ENCODE measurements around the gene PCDH8.

The PCDH8 gene, protein sequence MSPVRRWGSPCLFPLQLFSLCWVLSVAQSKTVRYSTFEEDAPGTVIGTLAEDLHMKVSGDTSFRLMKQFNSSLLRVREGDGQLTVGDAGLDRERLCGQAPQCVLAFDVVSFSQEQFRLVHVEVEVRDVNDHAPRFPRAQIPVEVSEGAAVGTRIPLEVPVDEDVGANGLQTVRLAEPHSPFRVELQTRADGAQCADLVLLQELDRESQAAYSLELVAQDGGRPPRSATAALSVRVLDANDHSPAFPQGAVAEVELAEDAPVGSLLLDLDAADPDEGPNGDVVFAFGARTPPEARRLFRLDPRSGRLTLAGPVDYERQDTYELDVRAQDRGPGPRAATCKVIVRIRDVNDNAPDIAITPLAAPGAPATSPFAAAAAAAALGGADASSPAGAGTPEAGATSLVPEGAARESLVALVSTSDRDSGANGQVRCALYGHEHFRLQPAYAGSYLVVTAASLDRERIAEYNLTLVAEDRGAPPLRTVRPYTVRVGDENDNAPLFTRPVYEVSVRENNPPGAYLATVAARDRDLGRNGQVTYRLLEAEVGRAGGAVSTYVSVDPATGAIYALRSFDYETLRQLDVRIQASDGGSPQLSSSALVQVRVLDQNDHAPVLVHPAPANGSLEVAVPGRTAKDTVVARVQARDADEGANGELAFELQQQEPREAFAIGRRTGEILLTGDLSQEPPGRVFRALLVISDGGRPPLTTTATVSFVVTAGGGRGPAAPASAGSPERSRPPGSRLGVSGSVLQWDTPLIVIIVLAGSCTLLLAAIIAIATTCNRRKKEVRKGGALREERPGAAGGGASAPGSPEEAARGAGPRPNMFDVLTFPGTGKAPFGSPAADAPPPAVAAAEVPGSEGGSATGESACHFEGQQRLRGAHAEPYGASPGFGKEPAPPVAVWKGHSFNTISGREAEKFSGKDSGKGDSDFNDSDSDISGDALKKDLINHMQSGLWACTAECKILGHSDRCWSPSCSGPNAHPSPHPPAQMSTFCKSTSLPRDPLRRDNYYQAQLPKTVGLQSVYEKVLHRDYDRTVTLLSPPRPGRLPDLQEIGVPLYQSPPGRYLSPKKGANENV

DNA sequence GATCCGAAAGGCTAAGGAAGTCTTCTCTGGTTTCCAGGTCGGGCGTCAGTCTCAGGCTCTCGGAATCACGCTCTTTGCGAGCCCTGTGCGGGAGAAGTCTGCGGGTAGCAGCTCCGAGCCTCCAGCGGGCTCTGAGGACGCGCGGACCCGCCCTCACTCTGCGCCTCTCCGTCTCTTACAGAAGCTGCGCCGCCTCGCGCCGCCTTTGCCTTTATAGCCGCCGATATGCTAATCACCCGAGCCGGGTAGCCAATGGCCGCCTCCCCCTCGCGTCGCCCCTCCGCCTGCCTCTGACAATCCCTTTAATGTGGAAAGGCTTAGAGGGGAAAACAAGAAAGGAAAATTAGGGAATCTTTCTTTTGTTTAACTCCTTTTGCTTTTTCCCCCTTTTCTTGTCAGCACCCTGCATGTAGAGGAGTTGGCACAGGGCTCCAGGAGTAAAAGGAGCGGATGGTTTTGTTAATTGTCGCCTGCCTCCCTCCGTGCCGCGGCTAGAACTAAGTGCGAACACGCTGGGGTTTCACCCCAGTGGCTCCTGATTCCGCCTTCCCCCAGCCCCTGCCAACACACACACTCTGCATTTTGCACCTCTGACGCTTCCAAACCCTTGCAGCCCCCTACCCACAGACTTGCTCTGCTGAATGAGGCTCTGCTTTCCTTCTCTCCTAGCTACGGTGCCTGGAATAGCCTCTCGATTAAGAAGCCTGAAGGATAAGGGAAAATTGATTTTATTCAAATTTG, at the start of gene PCDH8:
Gene PCDH8 (minus strand): TSS at position 186 of the 741 bp plus-strand sequence. CDS start 204 bp downstream, outside the sequence.
- no peak for DNase-seq (ENCODE audit: low read depth)

DNA sequence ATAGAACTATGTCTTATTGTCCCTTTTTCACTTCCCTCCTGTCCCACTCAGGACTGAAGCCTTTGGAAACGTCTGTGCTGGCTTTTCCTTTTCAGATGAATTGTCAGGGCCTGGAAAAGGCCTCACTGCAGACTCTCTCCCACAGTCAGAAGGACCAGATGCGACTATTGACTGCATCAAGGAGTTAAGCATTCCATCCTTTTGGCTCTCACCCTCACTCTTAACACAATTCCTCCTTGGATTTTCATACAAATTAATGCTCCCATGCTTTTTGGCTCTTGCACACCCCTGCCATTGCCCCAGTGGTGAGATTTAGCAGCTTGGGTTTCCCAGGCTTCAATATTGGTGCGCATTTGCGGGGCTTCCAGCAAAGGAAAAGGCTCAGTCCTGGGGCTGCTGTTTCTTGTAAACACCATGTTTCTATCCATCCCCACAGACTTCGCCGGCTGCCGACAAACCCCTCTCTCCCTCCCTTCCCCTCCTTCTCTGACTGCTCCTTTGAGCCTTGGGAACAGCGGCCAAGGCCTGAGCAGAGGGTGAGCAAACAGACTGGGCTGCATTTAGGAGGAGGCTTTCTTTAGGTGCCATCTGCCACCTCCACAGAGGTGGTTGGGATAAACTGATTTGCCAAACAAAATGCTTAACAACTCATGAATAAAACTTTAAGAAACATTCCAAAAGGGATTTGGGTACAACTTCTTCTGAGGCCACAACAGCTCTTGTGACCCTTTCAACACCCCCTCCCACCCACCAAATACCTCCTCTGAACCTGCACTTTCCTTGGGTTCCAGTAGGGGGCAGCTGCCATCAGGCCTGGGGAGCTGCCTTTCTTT, 48.6 kb upstream of the PCDH8 start:
- DNase-seq (ENCODE audit: low read depth): no peak

DNA sequence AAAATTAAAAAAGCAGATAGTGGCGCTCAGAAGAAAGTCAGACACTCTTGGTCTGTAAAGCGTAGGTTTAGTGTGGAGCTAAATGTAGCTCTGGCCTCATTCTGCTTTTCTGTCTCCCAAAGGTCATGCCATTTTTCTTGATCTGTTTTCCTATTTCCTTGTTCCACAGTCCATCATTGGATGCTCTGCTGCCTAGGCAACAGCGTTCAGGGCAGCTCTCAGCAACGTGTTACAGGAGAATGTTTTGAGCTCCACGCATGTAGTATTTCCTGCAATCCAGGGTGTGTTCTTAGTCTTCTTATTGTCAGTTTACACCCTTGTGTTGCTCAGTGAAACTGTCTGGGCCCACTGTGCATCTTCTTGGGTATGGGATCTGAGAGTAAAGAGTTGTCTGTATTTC, 46.0 kb upstream of the PCDH8 start:
- DNase-seq (ENCODE audit: low read depth): no peak

DNA sequence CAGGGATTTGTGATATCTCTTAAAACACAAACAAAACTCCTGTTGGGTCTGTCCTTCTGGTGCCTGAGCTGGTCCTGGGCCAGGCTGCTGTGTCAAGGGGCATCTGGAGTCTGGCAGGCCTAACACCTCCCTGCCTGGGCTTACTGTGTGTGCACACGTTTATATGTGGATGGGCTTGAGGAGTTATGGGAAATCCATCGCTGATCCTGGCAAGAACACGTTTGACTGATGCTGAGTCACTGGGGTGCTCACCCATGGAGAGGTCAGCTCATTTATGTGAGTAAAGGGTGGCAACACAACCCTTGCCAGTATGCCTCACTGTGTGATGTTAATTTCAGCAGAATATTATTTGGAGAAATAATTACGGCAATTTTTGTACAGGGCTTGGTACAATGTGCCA, 44.5 kb upstream of the PCDH8 start:
- DNase-seq (ENCODE audit: low read depth): no peak

DNA sequence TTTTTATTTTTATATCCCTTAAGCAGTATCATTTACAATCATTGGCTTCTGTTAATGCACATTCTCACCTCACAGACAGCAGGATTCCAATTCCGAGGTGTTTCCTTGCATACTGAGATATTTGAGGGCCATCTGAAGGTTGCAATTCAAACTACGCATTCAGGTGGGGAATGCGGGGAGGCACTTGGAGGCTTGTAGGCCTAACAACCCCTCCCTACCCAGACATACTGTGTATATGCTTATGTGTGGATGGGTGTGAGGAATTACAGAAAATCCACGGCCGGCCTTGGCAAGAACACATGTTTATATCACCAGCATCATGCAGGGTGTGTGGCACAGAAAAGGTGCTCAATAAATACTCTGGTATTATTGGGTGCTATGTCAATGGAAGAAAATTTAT, 43.3 kb upstream of the PCDH8 start:
- no peak for DNase-seq (ENCODE audit: low read depth)

DNA sequence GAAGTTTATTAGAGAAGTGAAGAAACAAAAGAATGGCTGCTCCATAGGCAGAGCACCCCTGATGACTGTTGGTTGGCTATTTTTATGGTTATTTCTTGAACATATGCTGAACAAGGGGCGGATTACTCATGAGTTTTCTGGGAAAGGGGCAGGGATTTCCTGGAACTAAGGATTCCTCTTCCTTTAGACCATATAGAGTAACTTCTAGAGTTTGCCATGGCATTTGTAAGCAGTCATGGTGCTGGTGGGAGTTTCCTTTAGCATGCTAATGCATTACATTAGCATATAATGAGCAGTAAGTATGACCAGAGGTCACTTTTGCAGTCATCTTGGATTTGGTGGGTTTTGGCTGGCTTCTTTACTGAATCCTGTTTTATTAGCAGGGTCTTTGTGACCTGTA, 38.7 kb upstream of the PCDH8 start:
- DNase-seq (ENCODE audit: low read depth): no peak

DNA sequence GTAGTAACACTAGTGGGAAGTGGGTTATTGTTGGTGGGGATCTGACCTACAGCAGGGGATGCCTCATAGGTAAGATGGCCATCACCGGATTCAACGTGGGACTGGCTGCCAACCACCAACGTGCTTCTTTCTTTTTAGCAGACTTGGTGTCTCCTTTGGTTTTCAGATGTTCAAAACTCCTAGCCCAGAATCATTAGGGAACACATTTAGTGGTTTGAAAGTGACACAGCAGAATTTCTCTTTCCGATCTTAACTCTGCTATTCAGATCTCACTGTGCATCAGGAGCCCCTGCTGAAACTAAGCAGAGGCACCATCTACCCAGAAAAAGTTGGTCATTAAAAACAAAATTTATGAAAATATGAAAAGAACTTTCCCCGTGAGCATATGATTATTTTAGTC, 36.7 kb upstream of the PCDH8 start:
- DNase-seq (ENCODE audit: low read depth): no peak

DNA sequence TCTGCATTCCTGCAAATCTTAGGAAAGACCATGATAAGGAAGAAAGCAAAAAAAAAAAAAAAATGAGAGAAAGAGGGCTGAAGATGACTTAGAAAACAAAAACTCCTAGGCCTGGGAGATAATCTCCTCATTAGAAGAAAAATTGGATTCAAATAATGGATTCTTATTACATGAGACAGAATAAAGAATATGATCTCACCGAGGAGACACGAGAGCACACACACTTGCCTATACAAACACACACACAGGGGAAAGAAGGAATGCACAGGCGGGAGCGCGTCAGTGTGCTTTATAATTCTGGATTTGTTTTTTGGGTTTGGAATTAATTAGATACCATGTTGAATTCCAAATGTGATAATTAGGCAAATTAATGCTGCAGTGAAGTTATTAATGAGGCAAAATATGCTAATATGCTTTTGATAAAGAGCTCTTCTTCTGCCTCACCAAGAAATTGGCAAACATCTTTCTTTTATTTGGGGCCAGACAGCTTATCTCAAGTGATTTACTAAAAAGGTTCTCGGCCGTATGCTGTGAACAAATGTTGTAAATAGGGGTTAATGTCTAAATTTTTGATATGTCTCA, 36.1 kb upstream of the PCDH8 start:
- no peak for DNase-seq (ENCODE audit: low read depth)

DNA sequence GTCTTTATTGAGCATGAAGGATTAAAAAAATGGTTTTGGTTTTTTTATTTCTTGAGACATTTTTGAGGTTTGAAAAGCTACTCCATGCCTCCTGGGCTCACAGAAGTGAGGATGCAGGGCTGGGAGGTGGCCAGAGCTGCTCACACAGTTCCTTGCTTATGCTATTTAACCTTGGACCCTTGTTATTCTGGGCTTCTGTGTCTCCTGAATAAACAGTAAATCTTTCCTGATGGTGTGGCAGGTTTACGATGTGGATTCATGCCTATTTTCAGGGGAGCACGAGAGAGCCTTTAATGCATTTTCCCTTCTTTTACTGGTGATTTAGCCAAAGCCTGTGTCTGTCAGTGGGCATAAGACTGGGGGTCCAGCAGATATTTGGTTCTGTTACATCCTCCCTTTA, 34.3 kb upstream of the PCDH8 start:
- DNase-seq (ENCODE audit: low read depth): no peak

DNA sequence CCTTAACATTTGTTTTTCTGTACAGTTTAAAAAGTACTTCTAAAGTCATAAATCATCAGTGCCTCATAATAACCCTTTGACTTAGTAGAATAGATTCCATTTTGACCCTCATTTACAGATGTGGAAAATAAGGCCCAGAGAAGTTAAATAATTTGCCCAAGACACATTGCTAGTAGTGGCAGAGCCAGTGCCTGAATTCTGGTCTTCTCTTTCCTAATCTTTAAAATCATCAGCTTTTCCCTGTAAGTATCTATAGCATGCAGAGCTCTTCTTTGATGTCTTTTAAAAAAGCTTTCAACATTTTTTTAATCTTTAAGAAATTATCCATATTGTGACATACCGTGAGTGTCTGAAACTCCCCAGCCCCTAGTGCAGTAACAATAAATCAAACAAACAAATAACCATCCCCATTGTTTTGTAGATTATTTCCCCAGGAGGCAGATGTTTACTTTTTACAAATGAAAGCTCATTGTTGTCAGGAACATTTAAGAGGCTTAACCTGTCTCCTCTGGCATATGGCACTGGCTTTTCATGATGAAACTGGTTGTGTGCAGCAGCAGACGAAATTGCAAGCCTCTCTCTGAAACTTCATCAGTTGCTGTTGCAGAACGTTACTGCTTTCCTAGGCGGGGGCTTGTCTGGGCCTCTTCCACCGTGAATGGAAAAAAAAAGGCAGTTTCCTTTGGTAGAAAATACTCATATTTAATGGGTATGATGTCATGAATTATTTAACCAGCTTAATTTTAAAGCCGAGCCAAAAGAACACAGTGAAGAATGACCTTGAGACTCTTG, 31.7 kb upstream of the PCDH8 start:
- DNase-seq (ENCODE audit: low read depth): no peak

DNA sequence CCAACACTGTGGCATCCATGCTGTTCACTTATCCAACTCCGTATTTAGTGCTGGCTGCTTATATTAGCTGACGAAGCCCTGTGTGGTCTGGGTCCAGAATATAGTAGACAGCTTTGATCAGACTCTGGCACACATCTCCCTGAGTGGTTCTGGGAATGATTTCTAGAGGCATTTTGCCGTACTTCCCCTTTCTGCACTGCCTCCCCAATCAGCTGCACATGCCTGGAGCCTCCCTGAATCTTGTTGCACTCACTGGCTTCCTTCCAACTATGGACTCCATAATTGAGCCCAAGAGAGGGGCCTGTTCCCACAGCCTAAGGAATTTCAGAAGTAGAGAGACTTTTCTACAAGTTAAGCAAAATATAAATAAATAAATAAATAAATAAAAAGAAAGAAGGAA, 30.4 kb upstream of the PCDH8 start:
- no peak for DNase-seq (ENCODE audit: low read depth)

DNA sequence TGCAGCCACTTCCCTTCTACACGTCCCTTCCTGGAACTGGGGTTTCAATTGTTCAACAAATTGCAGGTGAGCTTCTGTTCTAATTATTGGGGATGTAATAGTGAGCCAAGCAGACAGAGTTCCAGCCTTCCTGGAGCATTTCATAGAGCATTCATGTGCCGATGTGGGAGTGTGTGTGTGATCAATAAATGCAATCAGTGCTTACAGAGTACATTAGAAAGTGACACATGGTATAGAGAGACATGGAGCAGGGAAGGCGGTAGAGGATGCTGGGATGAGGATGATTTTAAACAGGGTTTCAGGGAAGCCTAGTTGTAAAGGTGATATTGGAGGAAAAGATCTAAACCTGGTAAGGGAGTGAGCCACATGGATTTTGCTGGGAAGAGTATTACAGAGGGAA, 21.7 kb upstream of the PCDH8 start:
- no peak for DNase-seq (ENCODE audit: low read depth)

DNA sequence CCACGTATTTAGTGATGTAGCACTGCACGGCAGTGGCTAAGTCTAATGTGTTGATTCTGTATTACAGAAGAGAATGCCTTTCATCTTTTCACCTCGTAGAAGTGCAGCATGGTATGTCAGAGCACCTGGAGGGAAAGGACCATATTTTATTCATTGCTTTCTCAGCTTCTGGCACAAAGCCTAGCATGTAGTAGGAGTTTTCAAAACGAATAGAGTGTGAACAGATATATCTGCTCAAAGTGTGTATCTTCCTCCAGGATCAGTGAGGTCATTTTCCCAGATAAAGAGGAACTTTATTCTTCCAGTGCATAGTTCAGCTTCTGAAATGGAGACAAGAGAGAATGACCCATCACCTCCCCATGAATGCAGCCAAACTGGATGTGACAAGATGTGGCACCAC, 21.2 kb upstream of the PCDH8 start:
- DNase-seq (ENCODE audit: low read depth): no peak

DNA sequence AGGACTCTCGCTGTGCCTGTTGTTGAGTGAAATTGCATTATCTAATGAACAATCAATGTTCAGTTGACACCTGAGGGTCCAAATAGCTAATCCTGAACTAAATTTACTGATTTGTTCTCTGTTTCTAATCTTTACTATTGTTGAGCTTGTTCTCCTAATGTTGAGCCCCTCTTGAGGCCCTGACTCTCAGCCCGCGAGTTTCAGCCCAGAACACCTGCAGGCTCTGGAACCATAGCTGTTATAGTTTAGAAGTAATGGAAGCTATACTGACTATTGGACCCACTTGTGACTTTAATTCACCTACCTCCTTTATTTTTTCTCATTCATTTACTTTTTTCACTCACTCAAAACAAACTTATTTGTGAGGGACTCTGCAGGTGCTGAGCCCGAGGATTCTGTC, 20.6 kb upstream of the PCDH8 start:
- DNase-seq (ENCODE audit: low read depth): no peak

DNA sequence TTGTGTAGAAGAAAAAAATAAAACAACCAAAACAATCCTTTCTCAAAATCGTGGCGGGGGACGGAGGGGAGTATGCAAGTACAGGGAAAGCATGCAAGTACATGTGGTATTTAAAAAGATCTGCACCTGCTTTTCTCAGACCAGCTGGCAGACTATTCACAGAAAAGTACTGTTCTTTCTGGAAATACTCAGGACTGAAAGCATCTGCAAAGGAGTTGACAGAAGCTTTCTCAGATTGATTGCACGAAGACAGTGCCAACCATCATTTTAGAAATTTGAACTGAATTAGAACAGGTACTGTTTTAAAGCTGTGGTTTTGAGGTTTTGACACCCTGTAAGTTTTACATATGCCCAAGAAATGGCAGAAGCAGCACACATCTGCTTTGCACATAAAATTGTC, 19.8 kb upstream of the PCDH8 start:
- no peak for DNase-seq (ENCODE audit: low read depth)

DNA sequence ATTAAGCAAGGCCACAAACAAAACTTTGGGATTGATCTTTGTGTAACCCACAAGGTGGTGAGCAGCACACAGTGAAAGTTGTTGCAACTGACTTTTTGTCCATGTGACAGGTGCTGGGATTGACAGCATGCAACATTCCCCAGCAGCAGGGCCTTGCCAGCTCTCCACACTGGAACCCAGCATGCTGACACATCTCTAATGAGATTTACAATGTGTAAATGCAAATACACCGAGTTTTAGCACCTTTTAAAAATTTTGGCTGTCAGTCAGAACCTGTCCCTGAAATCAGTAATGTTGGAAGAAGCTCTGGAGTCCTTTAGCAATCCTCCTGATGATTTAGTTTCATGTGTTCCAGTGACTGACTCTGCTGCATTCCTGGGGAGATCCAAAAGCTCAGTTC, 16.5 kb upstream of the PCDH8 start:
- DNase-seq (ENCODE audit: low read depth): no peak

DNA sequence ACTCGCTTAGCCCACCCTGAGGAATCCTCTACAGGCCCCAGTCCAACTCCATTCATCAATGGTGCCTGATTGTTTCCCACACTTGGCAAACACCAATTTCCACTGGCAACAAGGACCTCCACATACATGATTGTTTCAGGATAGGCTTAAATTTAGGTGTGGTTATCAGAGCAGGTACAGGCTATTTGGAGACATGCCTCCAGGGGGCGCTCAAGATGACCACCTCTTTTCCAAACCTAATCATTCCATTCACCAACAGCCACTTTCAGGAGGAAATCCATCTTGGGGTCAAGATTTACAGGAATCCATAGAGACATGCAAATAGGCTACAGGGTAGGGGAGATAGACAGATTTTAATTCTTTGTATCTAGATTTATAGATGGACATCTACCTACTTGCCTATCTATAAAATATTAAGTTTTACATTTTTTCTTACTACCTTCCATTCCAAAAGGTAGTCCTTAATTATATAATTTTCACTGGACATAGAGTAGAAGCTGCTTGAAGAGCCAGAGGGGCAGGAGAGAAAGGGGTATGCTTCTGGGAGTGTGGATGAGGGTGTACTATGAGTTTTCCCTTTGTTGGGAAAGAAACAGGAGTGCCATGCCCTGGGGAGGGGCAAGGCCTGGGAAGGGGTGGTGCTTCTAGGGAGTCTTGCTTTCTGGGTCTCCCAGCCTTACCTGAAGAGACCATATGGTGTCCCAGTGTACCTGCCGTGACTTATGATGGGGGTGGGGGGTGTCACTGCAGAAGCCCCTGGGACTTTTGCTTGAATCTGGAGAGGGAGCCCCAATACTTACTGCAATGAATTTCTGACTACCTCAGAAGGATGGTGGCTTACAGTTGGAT, 14.1 kb upstream of the PCDH8 start:
- no peak for DNase-seq (ENCODE audit: low read depth)

DNA sequence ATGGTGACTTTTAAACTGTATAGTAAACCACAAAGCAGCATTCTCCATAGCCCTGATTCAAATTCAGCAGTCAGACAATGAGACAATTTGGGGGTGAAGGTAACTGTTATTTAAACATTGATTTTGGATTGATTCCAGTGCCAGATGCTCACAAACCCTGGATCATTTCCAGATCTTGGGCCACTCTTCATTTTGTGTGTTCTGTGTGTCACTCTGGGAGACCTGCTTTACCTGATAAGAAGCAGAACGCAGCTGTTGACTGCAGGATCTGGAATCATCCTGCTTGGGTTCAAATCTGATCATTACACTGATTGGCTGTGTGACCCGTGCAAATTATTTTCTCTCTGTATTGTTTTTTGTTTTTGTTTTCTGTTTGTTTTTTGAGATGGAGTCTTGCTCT, 4.0 kb upstream of the PCDH8 start:
- DNase-seq (ENCODE audit: low read depth): no peak
